H1 (cell line): Measurements from ENCODE around the gene RAD51B. TPM values are rescaled to one million over a fixed set of nuclear protein-coding genes. Genes with fewer than 3 reads are reported as not detected.

Experiments used
- CTCF ChIA-PET: fragments of 300-600 bp; sonication (Branson Sonifier 250); formaldehyde crosslinking; loops from one replicate; lab custom pipeline; 2021; ENCODE audit not compliant: partially characterized antibody; lab: Charles Lee
- POLR2A ChIA-PET: fragments of 300-600 bp; sonication (Branson Sonifier 250); formaldehyde crosslinking; loops from one replicate; lab custom pipeline; 2021; ENCODE audit warnings: inconsistent platforms; ENCODE audit not compliant: partially characterized antibody; lab: Charles Lee
- DNase-seq, 2 experiments: peaks; one replicate each; pipeline versions ENCODE4 v3.0.0 to v3.0.0-alpha.2; 2010 to 2022; ENCODE audit warnings: low spot score in 2 of 2, low read depth in 1 of 2, mixed read lengths in 1 of 2
- FAIRE-seq: peaks from 2 replicates; lab custom pipeline; 2011; peaks lifted over from hg19 to GRCh38; lab: Jason Lieb, UNC
- H2AFZ ChIP-seq: 2 replicates; pipeline ENCODE4 v1.8.1; 2012; ENCODE audit warnings: low read length, inconsistent platforms
- H2AK5ac ChIP-seq: 2 replicates; pipeline ENCODE4 v1.6.1; 2013; ENCODE audit warnings: low read depth, low read length
- H2BK120ac ChIP-seq: replicated peaks from 2 replicates; pipeline ENCODE3; 2013; ENCODE audit warnings: low read depth, low read length, inconsistent platforms
- H2BK12ac ChIP-seq: 2 replicates; pipeline ENCODE4 v1.6.1; 2013; ENCODE audit warnings: low read depth, low read length
- H2BK15ac ChIP-seq: 2 replicates; pipeline ENCODE4 v1.6.1; 2013; ENCODE audit warnings: low read length
- H2BK20ac ChIP-seq: 2 replicates; pipeline ENCODE4 v1.6.1; 2013; ENCODE audit warnings: low read length
- H2BK5ac ChIP-seq: 2 replicates; pipeline ENCODE4 v1.6.1; 2013; ENCODE audit warnings: low read depth, low read length
- H3K14ac ChIP-seq: 2 replicates; pipeline ENCODE4 v1.6.1; 2013; ENCODE audit warnings: inconsistent platforms; ENCODE audit not compliant: insufficient read length
- H3K18ac ChIP-seq: 2 replicates; pipeline ENCODE4 v1.6.1; 2013; ENCODE audit warnings: low read length; ENCODE audit errors: extremely low read depth
- H3K23ac ChIP-seq: 2 replicates; pipeline ENCODE4 v1.6.1; 2013; ENCODE audit warnings: inconsistent platforms; ENCODE audit not compliant: insufficient read length
- H3K23me2 ChIP-seq: 2 replicates; pipeline ENCODE4 v1.6.1; 2013; ENCODE audit warnings: low read depth, low read length
- H3K27ac ChIP-seq: 2 replicates; pipeline ENCODE4 v1.6.1; 2011; ENCODE audit warnings: low read depth, low read length, inconsistent platforms
- H3K27me3 ChIP-seq, 4 experiments: replicated peaks in 1 of 4; 1 replicate in 1 of 4; 2 replicates in 3 of 4; pipeline versions ENCODE4 v1.6.1 to v1.8.1; 2011 to 2013; ENCODE audit warnings: low read length in 3 of 4, mild to moderate bottlenecking in 3 of 4, inconsistent platforms in 2 of 4, mixed read lengths in 2 of 4, moderate library complexity in 1 of 4; ENCODE audit not compliant: control insufficient read depth in 3 of 4, insufficient read depth in 3 of 4; ENCODE audit errors: extremely low read depth in 1 of 4
- H3K36me3 ChIP-seq, 4 experiments: 2 replicates each; pipeline versions ENCODE4 v1.6.1 to v1.8.1; 2011 to 2013; ENCODE audit warnings: mild to moderate bottlenecking in 4 of 4, low read length in 3 of 4, moderate library complexity in 2 of 4, control low read depth in 1 of 4, inconsistent platforms in 1 of 4; ENCODE audit not compliant: insufficient read depth in 4 of 4, control insufficient read depth in 2 of 4
- H3K4ac ChIP-seq: replicated peaks from 2 replicates; pipeline ENCODE3; 2013; ENCODE audit warnings: low read length, low read depth, mixed read lengths, inconsistent platforms; ENCODE audit not compliant: insufficient read length
- H3K4me1 ChIP-seq, 4 experiments: replicated peaks in 1 of 4; 1 replicate in 1 of 4; 2 replicates in 3 of 4; pipeline versions ENCODE4 v1.6.1 to v1.8.1; 2011 to 2013; ENCODE audit warnings: low read length in 3 of 4, inconsistent platforms in 2 of 4, mixed read lengths in 1 of 4; ENCODE audit not compliant: insufficient read depth in 4 of 4, control insufficient read depth in 3 of 4
- H3K4me2 ChIP-seq, 2 experiments: 2 replicates each; pipeline versions ENCODE4 v1.6.1 to v1.8.1; 2011 to 2013; ENCODE audit warnings: low read depth in 2 of 2, low read length in 2 of 2, control low read depth in 1 of 2, inconsistent platforms in 1 of 2, mild to moderate bottlenecking in 1 of 2; ENCODE audit not compliant: insufficient read depth in 1 of 2
- H3K4me3 ChIP-seq, 4 experiments: fragments of 200-600, 300-600 bp in 1 of 4; sonication (generic), shearing (Covaris generic), sonication (Bioruptor Twin) in 1 of 4; 2 replicates each; pipeline versions ENCODE4 v1.5.1 to v1.8.1; 2011 to 2016; ENCODE audit warnings: low read length in 4 of 4, low read depth in 3 of 4, control low read depth in 2 of 4, inconsistent platforms in 2 of 4, mild to moderate bottlenecking in 2 of 4, mixed read lengths in 1 of 4, moderate library complexity in 1 of 4; ENCODE audit not compliant: insufficient read depth in 2 of 4; ENCODE audit errors: extremely low read depth in 1 of 4
- H3K56ac ChIP-seq: replicated peaks from 2 replicates; pipeline ENCODE3; 2013; ENCODE audit warnings: low read depth, mild to moderate bottlenecking, mixed read lengths, low read length, inconsistent platforms; ENCODE audit not compliant: insufficient read length
- H3K79me1 ChIP-seq: 2 replicates; pipeline ENCODE4 v1.6.1; 2013; ENCODE audit warnings: low read depth, low read length, control low read depth
- H3K79me2 ChIP-seq, 2 experiments: 2 replicates each; pipeline versions ENCODE4 v1.6.1 to v1.8.1; 2012 to 2013; ENCODE audit warnings: low read length in 2 of 2, mild to moderate bottlenecking in 2 of 2, inconsistent platforms in 1 of 2; ENCODE audit not compliant: insufficient read depth in 2 of 2, control insufficient read depth in 1 of 2
- H3K9ac ChIP-seq, 4 experiments: replicated peaks in 1 of 4; 1 replicate in 1 of 4; 2 replicates in 3 of 4; pipeline versions ENCODE4 v1.6.1 to v1.8.1; 2011 to 2013; ENCODE audit warnings: low read depth in 3 of 4, low read length in 3 of 4, control low read depth in 2 of 4, mild to moderate bottlenecking in 2 of 4, moderate library complexity in 2 of 4, inconsistent platforms in 1 of 4; ENCODE audit errors: extremely low read depth in 1 of 4
- H3K9me3 ChIP-seq, 2 experiments: 2 replicates each; pipeline versions ENCODE4 v1.6.1 to v1.8.1; 2012 to 2013; ENCODE audit warnings: mild to moderate bottlenecking in 2 of 2, moderate library complexity in 2 of 2, control low read depth in 1 of 2, inconsistent platforms in 1 of 2, low read depth in 1 of 2, low read length in 1 of 2, mixed read lengths in 1 of 2; ENCODE audit not compliant: insufficient read depth in 2 of 2
- H4K20me1 ChIP-seq, 2 experiments: replicated peaks in 1 of 2; 2 replicates each; pipeline versions ENCODE3 to v1.8.1; 2011 to 2013; ENCODE audit warnings: inconsistent platforms in 2 of 2, low read length in 2 of 2, mild to moderate bottlenecking in 1 of 2; ENCODE audit not compliant: insufficient read depth in 2 of 2, control insufficient read depth in 1 of 2
- H4K5ac ChIP-seq: 2 replicates; pipeline ENCODE4 v1.6.1; 2013; ENCODE audit warnings: low read length, low read depth, mixed read lengths, inconsistent platforms; ENCODE audit not compliant: insufficient read length
- H4K8ac ChIP-seq: 2 replicates; pipeline ENCODE4 v1.8.0; 2013; ENCODE audit warnings: mild to moderate bottlenecking, moderate library complexity, low read length, inconsistent platforms; ENCODE audit not compliant: insufficient read depth; ENCODE audit errors: extremely low read depth
- H4K91ac ChIP-seq: replicated peaks from 2 replicates; pipeline ENCODE3; 2013; ENCODE audit warnings: low read length, mixed read lengths, inconsistent platforms; ENCODE audit not compliant: insufficient read length
- BRCA1 ChIP-seq: IDR thresholded peaks from 2 replicates; pipeline ENCODE4 v1.6.1; 2012; ENCODE audit warnings: low read depth, low read length, improper control_type of control experiment
- NANOG ChIP-seq: IDR thresholded peaks from 2 replicates; pipeline ENCODE4 v1.6.1; 2011; ENCODE audit warnings: low read length, low read depth, mild to moderate bottlenecking, inconsistent platforms; ENCODE audit not compliant: insufficient read depth, poor library complexity, severe bottlenecking
- SP2 ChIP-seq: IDR thresholded peaks from 2 replicates; pipeline ENCODE4 v1.6.1; 2012; ENCODE audit warnings: mild to moderate bottlenecking, low read length, inconsistent platforms
- SUZ12 ChIP-seq: fragments of 200-600 bp; sonication (generic); IDR thresholded peaks from 2 replicates; pipeline ENCODE4 v1.6.1; 2012; ENCODE audit warnings: mild to moderate bottlenecking, inconsistent platforms, low read length, moderate library complexity, mixed read lengths
- TBP ChIP-seq: IDR thresholded peaks from 2 replicates; pipeline ENCODE4 v1.6.1; 2011; ENCODE audit warnings: low read depth, low read length, improper control_type of control experiment
- WGBS, 2 experiments: shearing (Covaris generic) in 1 of 2; methylation state at CpG; one replicate each; pipeline versions ENCODE4 v1.1.6 to v1.1.7; 2013 to 2015; ENCODE audit warnings: low lambda C conversion rate in 2 of 2, mixed read lengths in 2 of 2, inconsistent platforms in 1 of 2, low coverage in 1 of 2, missing lambda C conversion rate in 1 of 2; ENCODE audit not compliant: insufficient replicate concordance in 2 of 2, insufficient coverage in 1 of 2, insufficient read length in 1 of 2; ENCODE audit errors: extremely low coverage in 1 of 2, missing lambda C conversion rate in 1 of 2; 5-methylcytosine and 5-hydroxymethylcytosine counted together
- polyA plus RNA-seq, 7 experiments: library from polyadenylated mRNA; depleted of rRNA in 3 of 7; stranded (reverse) in 5 of 7; unstranded in 2 of 7; fragments of >200 nt in 5 of 7; fragments of 200-250 nt in 2 of 7; gene quantifications; 1 replicate in 5 of 7; 2 replicates in 1 of 7; 4 replicates in 1 of 7; pipeline versions ENCODE4 v1.2.1 to v1.2.3, GENCODE V29; 2011 to 2013; ENCODE audit warnings: missing spikeins in 2 of 7, mixed read lengths in 2 of 7
- total RNA-seq: library from RNA; stranded (reverse); fragmentation: NEBNext Ultra II Directional; extraction: Animal tissue kit (Norgen Biotek cat#: 25700); gene quantifications from 2 replicates; pipeline ENCODE4 v1.2.1, GENCODE V29; 2021

RAD51B gene
- total and polyA plus RNA-seq, 2 of the 8 experiments (the other 6 are each of a cell fraction or from before 2014, with no cell fraction given), result 3.9 to 14.9 TPM

DNA sequence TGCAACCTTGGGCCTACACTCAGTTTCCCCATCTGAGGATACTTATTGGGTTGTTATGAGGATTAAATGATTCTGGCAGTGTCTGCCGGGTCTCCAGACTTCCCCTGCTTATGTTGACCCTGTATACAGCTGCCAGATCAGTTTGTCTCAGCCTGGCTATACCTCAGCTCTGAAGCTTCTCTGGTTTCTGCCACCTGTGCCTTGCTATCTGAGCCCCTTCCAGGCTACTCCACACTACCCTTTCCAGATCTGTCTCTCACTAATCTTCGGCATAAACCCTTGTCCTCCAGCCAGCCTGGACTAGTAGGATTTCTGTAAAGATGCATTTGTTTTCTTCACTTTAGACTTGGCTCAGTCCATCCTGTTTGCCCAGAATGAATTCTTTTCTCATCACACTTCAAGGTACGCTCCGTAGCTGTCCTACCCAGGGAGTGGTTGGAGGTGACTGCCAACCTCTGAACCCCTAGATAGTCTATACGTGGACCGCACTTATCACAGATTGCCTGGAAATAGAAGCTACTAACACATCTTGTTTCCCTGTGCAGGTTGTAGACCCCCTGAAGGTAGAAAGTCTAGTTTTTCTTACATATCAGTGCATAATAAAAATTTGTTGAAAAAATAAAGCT, 422.4 kb downstream of the RAD51B start:
- no peak overlapping the region for H2AFZ ChIP-seq
- no peaks in the 10 kb centered on the region for H3K79me2 ChIP-seq
- no peak overlapping the region for H3K4me2 ChIP-seq
- DNase-seq (no peak), FAIRE-seq (no peak)
- 94% methylated on average over 6 of the region's 6 CpGs; no CpG with 5 or more reads in 1 of the 2 experiments for WGBS, 2 experiments
- H3K14ac ChIP-seq, result no peak overlapping the region
- no peaks in the 10 kb centered on the region for H4K20me1 ChIP-seq
- no peaks in the 10 kb centered on the region for H3K23me2 ChIP-seq
- peaks cover 0 to 4% (median 0%) of the 10 kb centered on the region in 4 experiments; a peak in 2 of 7 replicates for H3K4me1 ChIP-seq
- no peak overlapping the region for H2BK5ac ChIP-seq
- no peak overlapping the region for H2BK12ac ChIP-seq
- no peaks in the 10 kb centered on the region; a peak in 1 of 4 replicates for H3K9me3 ChIP-seq
- TF ChIP-seq TBP (no peak), SP2 (no peak), NANOG (no peak), BRCA1 (no peak), SUZ12 (no peak)
- H3K79me1 ChIP-seq, result no peaks in the 10 kb centered on the region
- no peak overlapping the region for H4K91ac ChIP-seq
- no peak overlapping the region for H2AK5ac ChIP-seq
- H3K9ac ChIP-seq, result peak overlapping the region in 1 of 4 experiments; percentile 20; a peak in 1 of 7 replicates
- no peak overlapping the region; the same call in 1 of the 2 replicates for H2BK15ac ChIP-seq
- no peak overlapping the region for H3K18ac ChIP-seq
- H2BK20ac ChIP-seq, result 0 out of 2 replicates have a peak overlapping the region, but pooled peaks have one; percentile 3
- H4K5ac ChIP-seq, result no peak overlapping the region
- ChIA-PET POLR2A (interaction anchor here (0.8 to 1.2 kb wide), 2 partner anchors 10 to 551 kb away, joined by 3 to 4 read pairs; partner anchors contain the start of gene ZFP36L1), CTCF (interaction anchor here (0.6 to 1.6 kb wide), 13 partner anchors 9 to 970 kb away, joined by 3 to 7 read pairs (median 3); no protein-coding TSS in a partner anchor)
- H3K27ac ChIP-seq, result no peak overlapping the region
- no peaks in the 10 kb centered on the region for H3K27me3 ChIP-seq
- H4K8ac ChIP-seq, result no peak overlapping the region
- H3K56ac ChIP-seq, result no peak overlapping the region
- no peak overlapping the region for H2BK120ac ChIP-seq
- H3K23ac ChIP-seq, result no peak overlapping the region
- no peaks in the 10 kb centered on the region for H3K36me3 ChIP-seq
- no peak overlapping the region for H3K4me3 ChIP-seq
- no peak overlapping the region for H3K4ac ChIP-seq
